ENCODE measurements around the gene XRRA1.

DNA sequence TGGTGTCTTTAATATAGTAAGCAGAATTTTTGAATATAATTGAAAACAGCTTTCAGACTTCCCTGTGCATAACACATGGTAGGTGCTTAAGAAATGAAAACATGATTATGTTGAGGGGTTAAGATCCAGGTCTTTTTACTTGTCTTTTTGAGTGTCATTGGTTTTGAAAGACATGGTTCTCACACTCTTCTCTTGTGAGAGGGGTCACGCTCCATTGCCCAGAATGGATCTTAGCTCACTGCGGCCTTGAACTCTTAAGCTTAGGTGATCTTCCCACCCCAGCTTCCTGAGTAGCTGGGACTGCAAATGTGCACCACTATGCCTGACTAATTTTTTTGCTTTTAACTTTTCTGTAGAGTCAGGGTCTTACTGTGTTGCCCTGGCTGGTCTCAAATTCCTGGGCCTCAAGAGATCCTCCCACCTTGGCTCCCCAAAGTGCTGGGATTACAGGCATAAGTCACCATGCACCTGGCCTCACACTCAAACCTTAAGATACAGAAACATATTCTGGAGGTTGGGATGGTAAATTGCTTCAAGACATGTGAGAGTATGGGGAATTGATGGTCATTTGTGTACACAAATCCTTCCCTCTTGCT is 1.6 kb upstream of the XRRA1 start:
- TF ChIP-seq, protein P1, sequence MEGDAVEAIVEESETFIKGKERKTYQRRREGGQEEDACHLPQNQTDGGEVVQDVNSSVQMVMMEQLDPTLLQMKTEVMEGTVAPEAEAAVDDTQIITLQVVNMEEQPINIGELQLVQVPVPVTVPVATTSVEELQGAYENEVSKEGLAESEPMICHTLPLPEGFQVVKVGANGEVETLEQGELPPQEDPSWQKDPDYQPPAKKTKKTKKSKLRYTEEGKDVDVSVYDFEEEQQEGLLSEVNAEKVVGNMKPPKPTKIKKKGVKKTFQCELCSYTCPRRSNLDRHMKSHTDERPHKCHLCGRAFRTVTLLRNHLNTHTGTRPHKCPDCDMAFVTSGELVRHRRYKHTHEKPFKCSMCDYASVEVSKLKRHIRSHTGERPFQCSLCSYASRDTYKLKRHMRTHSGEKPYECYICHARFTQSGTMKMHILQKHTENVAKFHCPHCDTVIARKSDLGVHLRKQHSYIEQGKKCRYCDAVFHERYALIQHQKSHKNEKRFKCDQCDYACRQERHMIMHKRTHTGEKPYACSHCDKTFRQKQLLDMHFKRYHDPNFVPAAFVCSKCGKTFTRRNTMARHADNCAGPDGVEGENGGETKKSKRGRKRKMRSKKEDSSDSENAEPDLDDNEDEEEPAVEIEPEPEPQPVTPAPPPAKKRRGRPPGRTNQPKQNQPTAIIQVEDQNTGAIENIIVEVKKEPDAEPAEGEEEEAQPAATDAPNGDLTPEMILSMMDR (IDR thresholded peaks at IDR 0.05), result no peak
- no peak for TF ChIP-seq EP300 (IDR thresholded peaks at IDR 0.05)
- TF ChIP-seq POLR2AphosphoS5 (IDR thresholded peaks at IDR 0.05), result no peak
